ENCODE measurements around the gene XXYLT1. TPM values are rescaled to one million over a fixed set of nuclear protein-coding genes. Genes with fewer than 3 reads are reported as not detected.

The XXYLT1 gene
- total RNA-seq, 1 experiment from 2014 or later = 10.9 TPM

GRCh38 chr3:195312714-195313113, 41.8 kb upstream of the XXYLT1 start:
- TF ChIP-seq CBX3 (IDR thresholded peaks at IDR 0.05; ENCODE audit: low read depth) (no peak), SP1 (IDR thresholded peaks at IDR 0.05; ENCODE audit: low read depth) (no peak), ZFX (IDR thresholded peaks at IDR 0.05) (no peak), RAD21 (IDR thresholded peaks at IDR 0.05; ENCODE audit: low read depth) (no peak), MAX (IDR thresholded peaks at IDR 0.05) (no peak), REST (IDR thresholded peaks at IDR 0.05; ENCODE audit: low read depth) (no peak), TCF7L2 (IDR thresholded peaks at IDR 0.05; ENCODE audit: borderline replicate concordance, extremely low read depth, insufficient read depth, insufficient read length) (no peak), SIN3A (IDR thresholded peaks at IDR 0.05; ENCODE audit: low read depth) (no peak), ZNF274 (IDR thresholded peaks at IDR 0.05; ENCODE audit: low read depth, low read length) (no peak), EZH2 (IDR thresholded peaks at IDR 0.05) (no peak), ZBTB33 (IDR thresholded peaks at IDR 0.05; ENCODE audit: extremely low read depth, insufficient replicate concordance, low read length) (no peak), EGR1 (IDR thresholded peaks at IDR 0.05; ENCODE audit: low read depth) (no peak)
- DNase-seq (ENCODE audit: low read depth, low spot score) (no peak), ATAC-seq (no peak)
- RAD21 ChIA-PET (ENCODE audit: low non-redundant PET in 1 of 2, low total read pairs in 2 of 2, uncharacterized antibody in 2 of 2, unreplicated experiment in 2 of 2) = no interaction called here
- Histone ChIP-seq H2AFZ (ENCODE audit: low read depth, low read length, poor library complexity, severe bottlenecking) (no peak overlapping the region), H3K9me2 (ENCODE audit: insufficient read depth) (no peaks in the 10 kb centered on the region), H3K27ac (ENCODE audit: low read depth, low read length) (no peak overlapping the region), H3K4me2 (ENCODE audit: low read length) (no peak overlapping the region), H3K4me1 (ENCODE audit: control insufficient read depth in 1 of 2, insufficient read depth in 2 of 2, low read length in 2 of 2) (0 out of 4 replicates have a peak, but pooled peaks cover 0 to 3% of the 10 kb centered on the region in 2 experiments), H3K9me3 (ENCODE audit: control insufficient read depth in 1 of 2, insufficient read depth in 1 of 2, low read depth in 1 of 2, low read length in 2 of 2) (no peaks in the 10 kb centered on the region), H3K9ac (ENCODE audit: low read length) (no peak overlapping the region), H3K79me2 (ENCODE audit: insufficient read depth, low read length) (no peaks in the 10 kb centered on the region), H4K20me1 (ENCODE audit: insufficient read depth) (no peaks in the 10 kb centered on the region; the same call in 1 of the 2 replicates), H3K4me3 (replicated peaks in 1 of 2; ENCODE audit: low read depth in 1 of 2, low read length in 2 of 2) (no peak overlapping the region), H3K36me3 (ENCODE audit: control insufficient read depth in 1 of 2, insufficient read depth in 2 of 2, low read length in 2 of 2) (no peaks in the 10 kb centered on the region), H3K27me3 (ENCODE audit: insufficient read depth, low read length) (no peaks in the 10 kb centered on the region)
- POLR2A ChIA-PET = no interaction called here
- intact Hi-C loops (cut with micrococcal nuclease) = no loop called here
- BruUV-seq (replicated peaks) = no TSS peak
- CTCF ChIA-PET = no interaction called here

Data from HCT116 (cell line).